HepG2 (cell line): ENCODE data around the gene USP5. TPM values are rescaled to one million over a fixed set of nuclear protein-coding genes. Genes with fewer than 3 reads are reported as not detected.

ENCODE experiments used
- ELF4 ChIP-seq: sonication (generic); formaldehyde crosslinking; IDR thresholded peaks from 2 replicates; pipeline ENCODE4 v1.5.0; 2020; ENCODE audit warnings: missing genetic modification reagents, mild to moderate bottlenecking, moderate library complexity, borderline replicate concordance
- GATA4 ChIP-seq: sonication (generic); IDR thresholded peaks from 2 replicates; pipeline ENCODE4 v1.6.1; 2016; ENCODE audit warnings: antibody characterized with exemption, low read depth, borderline replicate concordance
- HMGA1 ChIP-seq: sonication (generic); formaldehyde crosslinking; conservative IDR thresholded peaks from 2 replicates; pipeline ENCODE4 v1.4.0; 2020; ENCODE audit warnings: missing genetic modification reagents
- ISL2 ChIP-seq: sonication (generic); formaldehyde crosslinking; IDR thresholded peaks from 2 replicates; pipeline ENCODE4 v1.5.0; 2020; ENCODE audit warnings: missing genetic modification reagents
- MEF2D ChIP-seq: sonication (generic); formaldehyde crosslinking; IDR thresholded peaks from 2 replicates; pipeline ENCODE4 v1.5.1; 2020; ENCODE audit warnings: mild to moderate bottlenecking, missing genetic modification reagents
- REPIN1 ChIP-seq: sonication (generic); formaldehyde crosslinking; IDR thresholded peaks from 2 replicates; pipeline ENCODE4 v1.8.0; 2022; ENCODE audit warnings: missing genetic modification reagents, low read depth, mild to moderate bottlenecking, borderline replicate concordance
- ZNF101 ChIP-seq: sonication (generic); formaldehyde crosslinking; IDR thresholded peaks from 2 replicates; pipeline ENCODE4 v1.4.0; 2020; ENCODE audit warnings: mild to moderate bottlenecking, low read depth, missing genetic modification reagents, borderline replicate concordance
- ZNF432 ChIP-seq: sonication (generic); formaldehyde crosslinking; IDR thresholded peaks from 2 replicates; pipeline ENCODE4 v1.5.0; 2020; ENCODE audit warnings: missing genetic modification reagents, mild to moderate bottlenecking, borderline replicate concordance
- ZNF484 ChIP-seq: sonication (generic); formaldehyde crosslinking; IDR thresholded peaks from 2 replicates; pipeline ENCODE4 v1.5.1; 2020; ENCODE audit warnings: mild to moderate bottlenecking, low read depth, missing genetic modification reagents, borderline replicate concordance
- ZNF7 ChIP-seq: IDR thresholded peaks from 2 replicates; pipeline ENCODE4 v1.6.1; 2016; ENCODE audit warnings: missing biosample characterization, missing genetic modification reagents
- polyA plus RNA-seq, 8 experiments: library from polyadenylated mRNA; depleted of rRNA in 3 of 8; stranded (reverse) in 7 of 8; unstranded in 1 of 8; fragments of >200 nt; fragmentation: Illumina TruSeq in 4 of 8; extraction: Trizol in 4 of 8; gene quantifications; 2 replicates each; pipeline versions ENCODE4 v1.2.1 to v1.2.3, GENCODE V29; 2011 to 2016; ENCODE audit warnings: low read depth in 4 of 8, missing spikeins in 1 of 8, mixed read lengths in 1 of 8; ENCODE audit not compliant: insufficient read depth in 1 of 8
- total RNA-seq, 5 experiments: library from RNA; depleted of rRNA; stranded (reverse); fragments of >200 nt; fragmentation: Illumina TruSeq; extraction: Trizol; gene quantifications; 2 replicates each; pipeline ENCODE4 v1.2.3, GENCODE V29; 2016; ENCODE audit warnings: low read depth in 1 of 5
- TF ChIP-seq, protein P1 (sequence below): sonication (generic); formaldehyde crosslinking; conservative IDR thresholded peaks from 2 replicates; pipeline ENCODE4 v1.4.0; 2020; ENCODE audit warnings: mild to moderate bottlenecking, missing genetic modification reagents, moderate library complexity
- TF ChIP-seq, protein P2 (sequence below): sonication (generic); formaldehyde crosslinking; IDR thresholded peaks from 2 replicates; pipeline ENCODE4 v1.5.1; 2020; ENCODE audit warnings: missing genetic modification reagents, mild to moderate bottlenecking, borderline replicate concordance
- TF ChIP-seq, protein P3 (sequence below): sonication (generic); formaldehyde crosslinking; IDR thresholded peaks from 2 replicates; pipeline ENCODE4 v1.5.0; 2020; ENCODE audit warnings: mild to moderate bottlenecking, missing genetic modification reagents, borderline replicate concordance

The USP5 gene
- total and polyA plus RNA-seq, 2 of the 13 experiments (the other 11 are each of a cell fraction or from before 2014, with no cell fraction given): 39.6 to 56.0 TPM

DNA sequence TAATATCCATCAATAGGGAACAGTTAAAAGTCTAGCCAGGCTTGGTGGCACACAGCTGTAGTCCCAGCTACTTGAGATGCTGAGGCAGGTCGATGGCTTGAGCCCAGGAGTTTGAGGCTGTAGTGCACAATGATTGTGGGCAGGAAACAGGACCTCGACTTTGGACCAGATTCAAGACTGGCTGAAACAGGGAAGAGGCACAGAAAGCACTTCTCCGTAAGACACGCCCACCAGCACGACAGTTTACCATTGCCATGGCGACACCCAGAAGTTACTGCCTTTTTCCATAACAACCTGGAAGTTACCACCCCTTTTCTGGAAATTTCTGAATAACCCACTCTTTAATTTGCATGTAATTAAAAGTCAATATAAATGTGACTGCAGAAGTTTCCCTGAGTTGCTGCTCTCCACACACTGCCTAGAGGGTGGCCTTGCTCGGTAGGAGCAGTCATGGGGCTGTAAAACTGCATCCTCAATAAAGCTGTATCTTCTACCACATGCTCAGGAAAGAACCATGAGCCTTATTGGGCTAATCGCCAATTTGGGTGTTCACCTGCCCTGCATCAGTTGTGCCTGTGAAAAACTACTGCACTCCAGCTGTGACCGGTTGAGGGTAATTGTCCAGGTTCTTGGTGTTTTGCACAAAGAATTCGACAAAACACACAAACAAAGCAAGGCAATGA, 48.0 kb downstream of the USP5 start (continued):
- TF ChIP-seq, protein P1, sequence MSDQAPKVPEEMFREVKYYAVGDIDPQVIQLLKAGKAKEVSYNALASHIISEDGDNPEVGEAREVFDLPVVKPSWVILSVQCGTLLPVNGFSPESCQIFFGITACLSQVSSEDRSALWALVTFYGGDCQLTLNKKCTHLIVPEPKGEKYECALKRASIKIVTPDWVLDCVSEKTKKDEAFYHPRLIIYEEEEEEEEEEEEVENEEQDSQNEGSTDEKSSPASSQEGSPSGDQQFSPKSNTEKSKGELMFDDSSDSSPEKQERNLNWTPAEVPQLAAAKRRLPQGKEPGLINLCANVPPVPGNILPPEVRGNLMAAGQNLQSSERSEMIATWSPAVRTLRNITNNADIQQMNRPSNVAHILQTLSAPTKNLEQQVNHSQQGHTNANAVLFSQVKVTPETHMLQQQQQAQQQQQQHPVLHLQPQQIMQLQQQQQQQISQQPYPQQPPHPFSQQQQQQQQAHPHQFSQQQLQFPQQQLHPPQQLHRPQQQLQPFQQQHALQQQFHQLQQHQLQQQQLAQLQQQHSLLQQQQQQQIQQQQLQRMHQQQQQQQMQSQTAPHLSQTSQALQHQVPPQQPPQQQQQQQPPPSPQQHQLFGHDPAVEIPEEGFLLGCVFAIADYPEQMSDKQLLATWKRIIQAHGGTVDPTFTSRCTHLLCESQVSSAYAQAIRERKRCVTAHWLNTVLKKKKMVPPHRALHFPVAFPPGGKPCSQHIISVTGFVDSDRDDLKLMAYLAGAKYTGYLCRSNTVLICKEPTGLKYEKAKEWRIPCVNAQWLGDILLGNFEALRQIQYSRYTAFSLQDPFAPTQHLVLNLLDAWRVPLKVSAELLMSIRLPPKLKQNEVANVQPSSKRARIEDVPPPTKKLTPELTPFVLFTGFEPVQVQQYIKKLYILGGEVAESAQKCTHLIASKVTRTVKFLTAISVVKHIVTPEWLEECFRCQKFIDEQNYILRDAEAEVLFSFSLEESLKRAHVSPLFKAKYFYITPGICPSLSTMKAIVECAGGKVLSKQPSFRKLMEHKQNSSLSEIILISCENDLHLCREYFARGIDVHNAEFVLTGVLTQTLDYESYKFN (CRISPR knock-in tag): peak; percentile 29; the same call in 1 of the 2 replicates
- TF ChIP-seq ZNF484 (CRISPR knock-in tag): no peak
- no peak for TF ChIP-seq MEF2D (CRISPR knock-in tag)
- no peak for TF ChIP-seq REPIN1
- TF ChIP-seq ZNF101 (CRISPR knock-in tag): no peak
- TF ChIP-seq, protein P2, sequence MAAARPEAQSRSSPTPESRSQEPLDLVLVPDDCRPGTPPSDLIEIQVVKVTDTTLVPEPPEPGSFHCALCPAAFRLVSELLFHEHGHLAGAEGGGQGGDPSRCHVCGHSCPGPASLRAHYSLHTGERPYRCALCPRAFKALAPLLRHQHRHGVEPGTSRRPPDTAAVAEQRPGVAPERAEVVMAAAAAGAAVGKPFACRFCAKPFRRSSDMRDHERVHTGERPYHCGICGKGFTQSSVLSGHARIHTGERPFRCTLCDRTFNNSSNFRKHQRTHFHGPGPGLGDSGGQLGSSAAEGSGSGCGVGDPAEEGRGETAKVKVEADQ: no peak
- no peak for TF ChIP-seq GATA4
- TF ChIP-seq, protein P3, sequence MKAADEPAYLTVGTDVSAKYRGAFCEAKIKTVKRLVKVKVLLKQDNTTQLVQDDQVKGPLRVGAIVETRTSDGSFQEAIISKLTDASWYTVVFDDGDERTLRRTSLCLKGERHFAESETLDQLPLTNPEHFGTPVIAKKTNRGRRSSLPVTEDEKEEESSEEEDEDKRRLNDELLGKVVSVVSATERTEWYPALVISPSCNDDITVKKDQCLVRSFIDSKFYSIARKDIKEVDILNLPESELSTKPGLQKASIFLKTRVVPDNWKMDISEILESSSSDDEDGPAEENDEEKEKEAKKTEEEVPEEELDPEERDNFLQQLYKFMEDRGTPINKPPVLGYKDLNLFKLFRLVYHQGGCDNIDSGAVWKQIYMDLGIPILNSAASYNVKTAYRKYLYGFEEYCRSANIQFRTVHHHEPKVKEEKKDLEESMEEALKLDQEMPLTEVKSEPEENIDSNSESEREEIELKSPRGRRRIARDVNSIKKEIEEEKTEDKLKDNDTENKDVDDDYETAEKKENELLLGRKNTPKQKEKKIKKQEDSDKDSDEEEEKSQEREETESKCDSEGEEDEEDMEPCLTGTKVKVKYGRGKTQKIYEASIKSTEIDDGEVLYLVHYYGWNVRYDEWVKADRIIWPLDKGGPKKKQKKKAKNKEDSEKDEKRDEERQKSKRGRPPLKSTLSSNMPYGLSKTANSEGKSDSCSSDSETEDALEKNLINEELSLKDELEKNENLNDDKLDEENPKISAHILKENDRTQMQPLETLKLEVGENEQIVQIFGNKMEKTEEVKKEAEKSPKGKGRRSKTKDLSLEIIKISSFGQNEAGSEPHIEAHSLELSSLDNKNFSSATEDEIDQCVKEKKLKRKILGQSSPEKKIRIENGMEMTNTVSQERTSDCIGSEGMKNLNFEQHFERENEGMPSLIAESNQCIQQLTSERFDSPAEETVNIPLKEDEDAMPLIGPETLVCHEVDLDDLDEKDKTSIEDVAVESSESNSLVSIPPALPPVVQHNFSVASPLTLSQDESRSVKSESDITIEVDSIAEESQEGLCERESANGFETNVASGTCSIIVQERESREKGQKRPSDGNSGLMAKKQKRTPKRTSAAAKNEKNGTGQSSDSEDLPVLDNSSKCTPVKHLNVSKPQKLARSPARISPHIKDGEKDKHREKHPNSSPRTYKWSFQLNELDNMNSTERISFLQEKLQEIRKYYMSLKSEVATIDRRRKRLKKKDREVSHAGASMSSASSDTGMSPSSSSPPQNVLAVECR: peak; percentile 51; the same call in 1 of the 2 replicates
- TF ChIP-seq ZNF432 (CRISPR knock-in tag): no peak
- no peak for TF ChIP-seq ISL2
- TF ChIP-seq ELF4 (CRISPR knock-in tag): no peak
- no peak for TF ChIP-seq HMGA1 (CRISPR knock-in tag)
- TF ChIP-seq ZNF7: no peak
